Endothelial cell of umbilical vein (primary cell): ENCODE results near the gene ATP11B. TPM values are rescaled to one million over a fixed set of nuclear protein-coding genes. Genes with fewer than 3 reads are reported as not detected.

Source experiments
- BruUV-seq: library from RNA; stranded (reverse); fragments of 400-500 nt; replicated peaks from 2 replicates; lab custom pipeline; 2021; lab: Mats Ljungman, UMichigan
- CTCF ChIA-PET: fragments of 300-600, 350-600 bp; sonication (Branson Sonifier 250); formaldehyde crosslinking; loops from one replicate; lab custom pipeline; 2021; ENCODE audit warnings: antibody characterized with exemption, inconsistent platforms; lab: Charles Lee
- POLR2A ChIA-PET: fragments of 300-600, 350-600 bp; sonication (Branson Sonifier 250); formaldehyde crosslinking; loops from one replicate; lab custom pipeline; 2021; ENCODE audit warnings: antibody characterized with exemption, inconsistent platforms; lab: Charles Lee
- DNase-seq: peaks from one replicate; pipeline ENCODE4 v3.0.0-alpha.2; 2011; ENCODE audit warnings: low read depth, low spot score
- FAIRE-seq: peaks from 2 replicates; lab custom pipeline; 2011; peaks lifted over from hg19 to GRCh38; lab: Jason Lieb, UNC
- H2AFZ ChIP-seq: 2 replicates; pipeline ENCODE4 v1.6.0; 2012; ENCODE audit warnings: low read depth, low read length, control low read depth, inconsistent platforms
- H3K27ac ChIP-seq: 2 replicates; pipeline ENCODE4 v1.5.1; 2011; ENCODE audit warnings: low read depth, mild to moderate bottlenecking, control low read depth, low read length, moderate library complexity; ENCODE audit not compliant: insufficient read depth
- H3K27me3 ChIP-seq, 2 experiments: 2 replicates each; pipeline versions ENCODE4 v1.6.0 to v1.6.1; 2011; ENCODE audit warnings: low read length in 2 of 2, mixed read lengths in 1 of 2; ENCODE audit not compliant: control insufficient read depth in 2 of 2, insufficient read depth in 2 of 2
- H3K36me3 ChIP-seq, 2 experiments: 2 replicates in 1 of 2; 3 replicates in 1 of 2; pipeline ENCODE4 v1.5.1; 2011; ENCODE audit warnings: low read length in 2 of 2, mild to moderate bottlenecking in 1 of 2, moderate library complexity in 1 of 2; ENCODE audit not compliant: control insufficient read depth in 2 of 2, insufficient read depth in 2 of 2; ENCODE audit errors: extremely low read depth in 1 of 2
- H3K4me1 ChIP-seq: 3 replicates; pipeline ENCODE4 v1.5.1; 2011; ENCODE audit warnings: mild to moderate bottlenecking, low read length; ENCODE audit not compliant: control insufficient read depth, insufficient read depth; ENCODE audit errors: extremely low read depth
- H3K4me2 ChIP-seq: 2 replicates; pipeline ENCODE4 v1.6.1; 2011; ENCODE audit warnings: low read length, control low read depth, mixed read lengths; ENCODE audit not compliant: insufficient read depth
- H3K4me3 ChIP-seq, 3 experiments: fragments of 200-600 bp in 1 of 3; sonication (generic), shearing (Covaris generic) in 1 of 3; replicated peaks in 1 of 3; 2 replicates each; pipeline ENCODE4 v1.5.1; 2011 to 2016; ENCODE audit warnings: control low read depth in 3 of 3, low read length in 3 of 3, mild to moderate bottlenecking in 2 of 3, inconsistent platforms in 1 of 3, low read depth in 1 of 3, moderate library complexity in 1 of 3; ENCODE audit not compliant: insufficient read depth in 1 of 3
- H3K79me2 ChIP-seq: 2 replicates; pipeline ENCODE4 v1.6.0; 2012; ENCODE audit warnings: low read length, inconsistent platforms; ENCODE audit not compliant: control insufficient read depth, insufficient read depth
- H3K9ac ChIP-seq: replicated peaks from 2 replicates; pipeline ENCODE3; 2011; ENCODE audit warnings: low read length, control low read depth; ENCODE audit not compliant: insufficient read depth; ENCODE audit errors: extremely low read depth
- H3K9me1 ChIP-seq: replicated peaks from 3 replicates; pipeline ENCODE4 v1.6.0; 2011; ENCODE audit warnings: mild to moderate bottlenecking, low read length; ENCODE audit not compliant: control insufficient read depth, insufficient read depth; ENCODE audit errors: extremely low read depth
- H3K9me3 ChIP-seq: replicated peaks from 2 replicates; pipeline ENCODE4 v1.5.1; 2012; ENCODE audit warnings: low read length, inconsistent platforms; ENCODE audit not compliant: control insufficient read depth, insufficient read depth
- H4K20me1 ChIP-seq: replicated peaks from 2 replicates; pipeline ENCODE3; 2011; ENCODE audit warnings: mild to moderate bottlenecking, low read length; ENCODE audit not compliant: control insufficient read depth, insufficient read depth; ENCODE audit errors: extremely low read depth
- CTCF ChIP-seq, 2 donors: IDR thresholded peaks; 1 replicate in 1 of 2; 2 replicates in 1 of 2; pipeline ENCODE4 v1.5.1; 2011; ENCODE audit warnings: low read length in 2 of 2, mild to moderate bottlenecking in 2 of 2, moderate library complexity in 2 of 2, control low read depth in 1 of 2, inconsistent platforms in 1 of 2, low read depth in 1 of 2; ENCODE audit not compliant: insufficient read depth in 1 of 2; ENCODE audit errors: extremely low read depth in 1 of 2
- GATA2 ChIP-seq: IDR thresholded peaks from 2 replicates; pipeline ENCODE4 v1.7.0; 2011; ENCODE audit warnings: low read depth, mild to moderate bottlenecking, moderate library complexity, mixed read lengths, low read length; ENCODE audit not compliant: insufficient read length, insufficient read depth
- dilution Hi-C: fragments of 300-500 bp; cut with MboI; formaldehyde crosslinking; loops from one replicate; pipeline ENCODE4 v1.15.0; 2019; ENCODE audit warnings: low sequenced_read_pairs; ENCODE audit not compliant: extremely low pct_ligation_motif_present
- intact Hi-C: fragments of 100-400 bp; cut with micrococcal nuclease; formaldehyde crosslinking; loops from one replicate; pipeline ENCODE4 v1.10.0; 2022
- polyA plus RNA-seq, 4 experiments: library from polyadenylated mRNA; depleted of rRNA in 3 of 4; stranded (reverse) in 3 of 4; unstranded in 1 of 4; fragments of >200 nt; gene quantifications; 2 replicates each; pipeline versions ENCODE4 v1.2.1 to v1.2.3, GENCODE V29; 2011 to 2012; ENCODE audit warnings: missing spikeins in 1 of 4
- total RNA-seq: library from RNA; stranded (reverse); gene quantifications from 2 replicates; pipeline ENCODE4 v1.2.3, GENCODE V29; 2021
- TF ChIP-seq, protein P1 (sequence below): IDR thresholded peaks from 2 replicates; pipeline ENCODE4 v1.6.1; 2011; ENCODE audit not compliant: insufficient read depth, insufficient read length

The ATP11B gene
- total and polyA plus RNA-seq, 2 donors (not counting 3 experiments of a cell fraction or from before 2014, with no cell fraction given), result 10.1 to 49.3 TPM

DNA sequence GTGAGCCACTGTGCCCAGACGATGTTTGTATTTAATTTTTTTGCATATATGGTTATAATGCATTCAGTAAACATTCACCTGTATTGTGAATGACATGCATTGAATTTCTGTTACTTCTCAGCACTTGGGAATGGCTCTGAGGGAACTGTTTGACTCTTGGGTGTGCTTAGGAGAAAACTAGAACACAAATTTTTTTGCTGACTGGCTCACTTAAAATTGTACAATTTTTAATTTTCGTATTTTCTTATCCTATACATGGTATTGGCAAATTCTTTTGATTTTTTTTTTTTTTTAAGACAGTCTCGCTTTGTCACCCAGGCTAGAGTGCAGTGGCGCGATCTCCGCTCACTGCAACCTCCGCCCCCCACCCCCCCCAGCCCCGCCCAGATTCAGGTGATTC is 7.2 kb downstream of the ATP11B start:
- TF ChIP-seq, protein P1, sequence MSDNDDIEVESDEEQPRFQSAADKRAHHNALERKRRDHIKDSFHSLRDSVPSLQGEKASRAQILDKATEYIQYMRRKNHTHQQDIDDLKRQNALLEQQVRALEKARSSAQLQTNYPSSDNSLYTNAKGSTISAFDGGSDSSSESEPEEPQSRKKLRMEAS, result no peak
- no peak for TF ChIP-seq CTCF (IDR thresholded peaks at IDR 0.05; ENCODE audit: extremely low read depth in 1 of 2, insufficient read depth in 1 of 2, low read depth in 1 of 2, low read length in 2 of 2)
- no peak for TF ChIP-seq GATA2
- intact Hi-C loops, result no loop called here

More for the DNA sequence above, 7.2 kb downstream of the ATP11B start:
- POLR2A ChIA-PET, result no interaction called here
- FAIRE-seq (no peak), DNase-seq (no peak)
- no peaks in the 10 kb centered on the region for H3K9me3 ChIP-seq
- CTCF ChIA-PET, result interaction anchor here (1.2 to 2.3 kb wide), 5 partner anchors 11 to 92 kb away, joined by 3 to 6 read pairs (median 3); no protein-coding TSS in a partner anchor
- H3K36me3 ChIP-seq, result no peaks in the 10 kb centered on the region
- peaks cover 84% of the 10 kb centered on the region for H3K79me2 ChIP-seq
- no peaks in the 10 kb centered on the region for H4K20me1 ChIP-seq
- H3K9ac ChIP-seq, result no peak overlapping the region
- peaks cover 2% of the 10 kb centered on the region for H3K4me1 ChIP-seq
- H3K27me3 ChIP-seq, result no peaks in the 10 kb centered on the region
- no TSS peak for BruUV-seq
- H3K27ac ChIP-seq, result no peak overlapping the region
- no peaks in the 10 kb centered on the region for H3K9me1 ChIP-seq
- dilution Hi-C loops, result no loop called here
- no peak overlapping the region for H3K4me2 ChIP-seq
- no peak overlapping the region for H3K4me3 ChIP-seq
- H2AFZ ChIP-seq, result no peak overlapping the region
